Spleen (tissue), 11 donors: ENCODE data around the gene AMOT. TPM values are rescaled to one million over a fixed set of nuclear protein-coding genes. Genes with fewer than 3 reads are reported as not detected.

Experiments used
- DNase-seq: peaks from one replicate; pipeline ENCODE4 v3.0.0-alpha.2; 2020
- H3K27ac ChIP-seq, 8 donors: fragments of 200-600 bp; sonication (generic) in 7 of 8; 1 replicate in 4 of 8; 2 replicates in 4 of 8; pipeline versions ENCODE4 v1.5.0 to v1.8.0; 2016 to 2021; ENCODE audit warnings: inconsistent platforms in 4 of 8, mild to moderate bottlenecking in 4 of 8, moderate library complexity in 1 of 8
- H3K27me3 ChIP-seq, 7 donors: fragments of 200-600 bp; sonication (generic) in 6 of 7; replicated peaks in 1 of 7; 1 replicate in 4 of 7; 2 replicates in 3 of 7; pipeline versions ENCODE4 v1.5.0 to v1.8.0; 2016 to 2021; ENCODE audit warnings: inconsistent platforms in 3 of 7, mild to moderate bottlenecking in 1 of 7
- H3K36me3 ChIP-seq, 6 donors: fragments of 200-600 bp; sonication (generic) in 5 of 6; 1 replicate in 4 of 6; 2 replicates in 2 of 6; pipeline versions ENCODE4 v1.5.0 to v1.8.0; 2016 to 2021; ENCODE audit warnings: inconsistent platforms in 2 of 6
- H3K4me1 ChIP-seq, 6 donors: fragments of 200-600 bp; sonication (generic) in 5 of 6; 1 replicate in 3 of 6; 2 replicates in 3 of 6; pipeline versions ENCODE4 v1.5.0 to v1.8.0; 2016 to 2021; ENCODE audit warnings: inconsistent platforms in 3 of 6
- H3K4me3 ChIP-seq, 8 donors: fragments of 200-600 bp; sonication (generic) in 7 of 8; 1 replicate in 4 of 8; 2 replicates in 4 of 8; pipeline versions ENCODE4 v1.5.0 to v1.8.0; 2016 to 2021; ENCODE audit warnings: inconsistent platforms in 4 of 8, mild to moderate bottlenecking in 4 of 8, moderate library complexity in 2 of 8
- H3K9me3 ChIP-seq, 8 donors: fragments of 200-600 bp; sonication (generic) in 7 of 8; 1 replicate in 4 of 8; 2 replicates in 4 of 8; pipeline versions ENCODE4 v1.5.0 to v1.8.0; 2016 to 2021; ENCODE audit warnings: inconsistent platforms in 4 of 8
- CTCF ChIP-seq, 11 experiments: fragments of 200-600 bp in 7 of 11; fragments of 450-650 bp in 4 of 11; sonication (generic) in 4 of 11; IDR thresholded peaks in 8 of 11; conservative IDR thresholded peaks in 3 of 11; 1 replicate in 7 of 11; 2 replicates in 4 of 11; pipeline versions ENCODE4 v1.4.0 to v1.8.0; 2016 to 2021; ENCODE audit warnings: antibody characterized with exemption in 11 of 11, inconsistent platforms in 4 of 11, mild to moderate bottlenecking in 1 of 11
- POLR2A ChIP-seq, 3 donors: fragments of 450-650 bp; IDR thresholded peaks; one replicate each; pipeline ENCODE4 v1.5.1; 2017; ENCODE audit warnings: antibody characterized with exemption in 3 of 3, mild to moderate bottlenecking in 1 of 3
- POLR2AphosphoS5 ChIP-seq, 3 donors: sonication (generic); formaldehyde crosslinking; IDR thresholded peaks; one replicate each; pipeline ENCODE4 v1.5.1; 2017; ENCODE audit warnings: antibody characterized with exemption in 3 of 3
- WGBS, 5 donors: extraction: QIAGEN DNeasy Blood & Tissue Kit in 3 of 5; methylation state at CpG; one replicate each; pipeline versions ENCODE4 v1.1.5 to v1.1.7; 2013 to 2018; 5-methylcytosine and 5-hydroxymethylcytosine counted together
- intact Hi-C: fragments of 100-400 bp; cut with DNase I; formaldehyde crosslinking; loops from one replicate; pipeline ENCODE4 v1.15.0; 2023; ENCODE audit warnings: low total_unique reads
- polyA plus RNA-seq, 3 donors: library from polyadenylated mRNA; stranded (reverse); fragments of 200-250 nt; gene quantifications; one replicate each; pipeline ENCODE4 v1.2.1, GENCODE V29; 2013
- total RNA-seq, 7 donors: library from RNA; depleted of rRNA in 3 of 7; stranded (reverse); fragments of >200 nt in 3 of 7; fragmentation: NEBNext Ultra II Directional in 4 of 7; extraction: Animal tissue kit (Norgen Biotek cat#: 25700) in 4 of 7; gene quantifications; one replicate each; pipeline versions ENCODE4 v1.1.0 to v1.2.1, GENCODE V29; 2016 to 2021
- donor health status: healthy with polysubstance abuse.
- donor health status: DM: no; HTN: no; CAD: no; lungs with moderate emphysema.
- donor health status: DM: no; HTN: no; CAD: no.
- donor health status: Bipolar disorder and iron deficiency.
- donor health status: healthy.
- donor health status: DM: no; HTN: no; CAD: no.
- donor health status: DM: yes; HTN: yes; CAD: no.

AMOT gene
- total and polyA plus RNA-seq, 10 donors: 0.52 to 8.0 (median 3.6) TPM

GRCh38 chrX:112753116-112753515, 87.5 kb downstream of the AMOT start:
- H3K27me3 ChIP-seq: no peaks in the 10 kb centered on the region
- H3K36me3 ChIP-seq: no peaks in the 10 kb centered on the region
- no peak for DNase-seq
- TF ChIP-seq POLR2A (IDR thresholded peaks at IDR 0.05) (no peak), POLR2AphosphoS5 (IDR thresholded peaks at IDR 0.05) (no peak)
- intact Hi-C loops: no loop called here
- no peaks in the 10 kb centered on the region for H3K9me3 ChIP-seq
- 89 to 100% (median 93%) methylated on average over 1 of the region's 1 CpG for WGBS, 5 donors
- no peak overlapping the region for H3K27ac ChIP-seq
- no peak overlapping the region for H3K4me3 ChIP-seq
- H3K4me1 ChIP-seq: no peaks in the 10 kb centered on the region

GRCh38 chrX:112751076-112751475, 89.6 kb downstream of the AMOT start:
- Histone ChIP-seq H3K36me3 (no peaks in the 10 kb centered on the region), H3K27ac (no peak overlapping the region), H3K4me1 (no peaks in the 10 kb centered on the region), H3K9me3 (no peaks in the 10 kb centered on the region), H3K27me3 (no peaks in the 10 kb centered on the region), H3K4me3 (no peak overlapping the region)
- 52 to 67% (median 59%) methylated on average over 2 of the region's 2 CpGs for WGBS, 5 donors
- intact Hi-C loops: no loop called here
- DNase-seq: no peak
- TF ChIP-seq CTCF (IDR thresholded peaks at IDR 0.05 in 8 of 11, conservative IDR thresholded peaks at IDR 0.05 in 3 of 11): no peak
- no peak for TF ChIP-seq POLR2A (IDR thresholded peaks at IDR 0.05)
- no peak for TF ChIP-seq POLR2AphosphoS5 (IDR thresholded peaks at IDR 0.05)

GRCh38 chrX:112746812-112747595, 93.6 kb downstream of the AMOT start:
- TF ChIP-seq POLR2AphosphoS5 (IDR thresholded peaks at IDR 0.05) (no peak), POLR2A (IDR thresholded peaks at IDR 0.05) (no peak), CTCF (IDR thresholded peaks at IDR 0.05 in 8 of 11, conservative IDR thresholded peaks at IDR 0.05 in 3 of 11) (no peak)
- intact Hi-C loops: no loop called here
- H3K36me3 ChIP-seq: no peaks in the 10 kb centered on the region
- no peaks in the 10 kb centered on the region for H3K4me1 ChIP-seq
- 74 to 90% (median 79%) methylated on average over 4 of the region's 4 CpGs for WGBS, 5 donors
- H3K27me3 ChIP-seq: no peaks in the 10 kb centered on the region
- H3K4me3 ChIP-seq: no peak overlapping the region
- no peak for DNase-seq
- no peak overlapping the region for H3K27ac ChIP-seq
- H3K9me3 ChIP-seq: no peaks in the 10 kb centered on the region

DNA sequence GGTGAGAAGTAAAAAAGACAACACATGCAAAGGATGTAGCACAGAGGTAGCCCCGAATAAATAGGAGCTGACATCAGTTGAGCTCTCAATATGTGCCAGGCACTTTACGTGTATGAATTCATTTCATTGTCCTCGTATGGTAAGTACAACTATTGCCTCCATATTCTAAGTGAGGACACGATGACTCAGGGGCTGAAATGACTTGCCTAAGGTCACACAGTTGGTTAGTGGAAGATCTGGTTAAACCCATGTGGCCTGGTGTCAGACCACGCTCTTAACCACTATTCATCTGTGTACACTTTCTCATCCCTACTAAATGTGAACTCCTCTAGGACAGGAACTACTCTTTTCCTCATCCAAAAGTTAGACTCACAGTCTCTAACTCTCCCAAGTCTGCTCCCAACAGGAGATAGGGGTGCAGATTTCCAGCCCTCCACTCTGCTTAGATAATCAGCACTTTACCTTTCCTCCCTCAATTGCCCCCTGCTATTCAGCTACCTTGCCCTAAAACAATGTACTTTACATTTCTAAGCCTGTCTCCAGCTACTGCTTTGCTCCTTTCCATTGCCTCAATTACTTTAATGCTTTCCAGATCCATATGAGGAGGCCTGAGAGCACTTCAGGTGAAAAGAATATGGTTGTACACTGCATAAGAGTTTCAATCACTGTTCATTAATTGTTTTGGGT, 102.1 kb downstream of the AMOT start:
- no peak for DNase-seq
- H3K4me1 ChIP-seq: peaks cover 0 to 4% (median 0%) of the 10 kb centered on the region in 6 donors
- H3K9me3 ChIP-seq: no peaks in the 10 kb centered on the region
- WGBS, 5 donors: 54 to 84% (median 79%) methylated on average over 5 of the region's 5 CpGs
- no peak overlapping the region for H3K27ac ChIP-seq
- peaks cover 0 to 5% (median 0%) of the 10 kb centered on the region in 7 donors for H3K27me3 ChIP-seq
- TF ChIP-seq POLR2A (IDR thresholded peaks at IDR 0.05) (no peak), POLR2AphosphoS5 (IDR thresholded peaks at IDR 0.05) (no peak), CTCF (IDR thresholded peaks at IDR 0.05 in 8 of 11, conservative IDR thresholded peaks at IDR 0.05 in 3 of 11) (no peak)
- H3K36me3 ChIP-seq: no peaks in the 10 kb centered on the region
- H3K4me3 ChIP-seq: no peak overlapping the region
- intact Hi-C loops: no loop called here
